GM19468 (cell line): ENCODE data around the gene VSIG4.
"Not testable (repeated sequence)": the region's sequence is repeated elsewhere in the genome, so short reads cannot be mapped to it uniquely, and the experiment has no call there.

Experiments
- ATAC-seq: cut with Tn5 transposase; IDR thresholded peaks from one replicate; pipeline ENCODE4 v1.9.1; 2021; ENCODE audit warnings: mild to moderate bottlenecking, moderate library complexity, moderate number of reproducible peaks; ENCODE audit not compliant: unreplicated experiment; ENCODE audit errors: extremely low read depth

VSIG4 gene

DNA sequence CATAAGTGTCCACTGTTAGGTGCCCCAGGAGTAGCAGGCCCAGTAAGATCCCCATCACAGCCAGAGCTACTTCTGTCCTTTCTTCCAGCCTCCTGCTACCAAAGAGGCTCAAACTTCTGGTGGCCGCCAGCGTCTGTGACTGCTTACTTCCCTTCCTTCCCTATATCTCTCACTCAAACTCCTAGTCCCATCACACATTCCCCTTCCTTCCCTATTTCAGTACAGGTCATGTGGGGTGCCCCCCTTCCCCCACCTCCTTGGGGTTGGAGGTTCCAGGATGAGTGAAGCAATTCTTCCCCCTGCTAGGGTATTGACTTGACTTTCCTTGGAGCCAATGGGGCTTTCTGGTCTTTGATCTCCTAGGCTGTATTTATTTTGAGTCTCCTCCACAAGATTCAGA, at the start of gene VSIG4:
VSIG4 (minus strand) TSS at position 137 of the 400 bp plus-strand sequence; CDS start at position 55, 82 bp downstream.
- ATAC-seq, result no peak

GRCh38 chrX:66076801-66077200, 36.9 kb upstream of the VSIG4 start:
- no peak for ATAC-seq

DNA sequence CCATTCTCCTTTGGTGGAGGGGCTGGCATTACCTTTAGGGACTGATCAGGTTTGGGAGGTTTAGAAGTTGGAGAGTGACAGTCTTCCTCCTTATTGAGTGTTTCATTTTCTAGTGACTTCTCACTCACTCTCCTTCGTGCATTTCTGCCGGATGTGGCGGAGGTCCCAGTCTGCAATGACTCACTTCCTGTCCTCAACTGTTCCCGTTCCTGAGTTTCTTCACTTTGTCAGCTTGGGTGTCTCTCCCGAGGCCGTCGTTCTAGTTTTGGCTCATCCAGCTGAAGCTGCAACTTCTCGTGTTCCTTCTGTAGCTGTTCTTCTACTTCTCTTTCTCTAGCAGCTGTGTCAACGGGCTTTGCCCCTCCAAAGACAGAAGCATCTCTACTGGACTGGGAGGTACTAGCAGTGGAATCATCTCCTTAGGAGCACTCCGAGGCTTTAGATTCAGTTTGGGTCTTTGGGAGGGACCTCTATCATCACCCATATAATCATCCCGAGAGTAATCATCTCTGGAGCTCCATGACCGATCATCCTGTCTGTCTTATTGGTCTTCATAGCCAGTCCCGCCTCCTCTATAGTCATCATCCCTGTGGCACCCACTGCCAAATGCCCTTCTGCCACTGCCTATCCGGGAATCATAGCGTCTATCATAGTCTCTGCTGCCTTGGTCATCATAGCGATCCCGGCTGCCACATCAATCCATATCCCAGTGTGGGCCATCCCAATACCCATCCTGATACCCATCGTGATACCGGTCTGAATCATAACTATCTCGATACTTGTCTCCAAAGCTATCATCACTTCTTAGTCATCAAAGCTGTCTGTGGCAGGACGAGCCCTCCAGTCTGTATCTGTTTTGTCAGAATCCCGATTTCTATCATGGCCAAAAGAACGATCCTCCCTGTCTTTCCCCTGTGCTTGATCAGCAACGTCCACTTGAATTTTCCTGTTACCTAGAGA, 35.3 kb upstream of the VSIG4 start:
- ATAC-seq, result no peak

DNA sequence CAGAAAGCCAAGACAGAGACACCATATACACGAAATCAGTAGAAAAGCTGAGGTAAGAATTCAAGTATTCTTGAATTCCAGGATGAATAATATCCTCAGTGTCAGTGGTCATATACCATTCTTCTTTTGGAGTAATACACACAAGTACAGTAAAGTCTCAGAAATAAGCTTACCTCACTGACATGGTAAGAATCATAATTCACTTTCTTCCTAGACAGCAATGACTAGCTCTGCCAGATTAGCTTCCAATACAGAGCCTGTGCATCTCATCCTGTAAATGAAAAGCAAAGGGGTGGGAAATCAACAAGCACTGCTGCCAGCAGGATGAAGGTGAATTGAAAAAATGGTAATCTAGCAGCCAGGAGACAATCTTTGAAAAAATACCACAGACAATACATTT, 31.2 kb upstream of the VSIG4 start:
- no peak for ATAC-seq

GRCh38 chrX:66064261-66064660, 24.4 kb upstream of the VSIG4 start:
- no peak for ATAC-seq

- ATAC-seq, result not testable (repeated sequence)
These were observed 17.1 kb upstream of the VSIG4 start for GRCh38 chrX:66057019-66057418.

DNA sequence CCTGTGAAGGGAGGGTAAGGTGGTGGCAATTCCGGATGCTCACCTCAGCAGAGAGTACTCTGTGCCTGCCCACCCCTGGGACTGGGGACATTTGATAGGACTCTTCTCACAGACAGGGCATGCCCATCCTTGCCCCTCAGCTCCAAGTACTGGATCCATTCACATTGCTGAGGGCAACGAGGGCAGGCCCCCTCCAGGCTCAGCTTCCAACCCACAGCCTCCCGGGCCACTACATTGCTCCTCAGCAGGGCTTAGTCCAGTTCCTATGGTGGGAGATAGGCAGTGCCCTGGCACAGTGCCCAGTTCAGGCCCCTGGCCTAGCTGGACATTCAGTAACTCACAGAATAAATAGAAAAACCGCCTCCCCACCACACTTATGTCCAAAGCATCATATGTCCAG, 15.1 kb upstream of the VSIG4 start:
- ATAC-seq, result no peak

GRCh38 chrX:66053414-66053813, 13.5 kb upstream of the VSIG4 start:
- no peak for ATAC-seq

DNA sequence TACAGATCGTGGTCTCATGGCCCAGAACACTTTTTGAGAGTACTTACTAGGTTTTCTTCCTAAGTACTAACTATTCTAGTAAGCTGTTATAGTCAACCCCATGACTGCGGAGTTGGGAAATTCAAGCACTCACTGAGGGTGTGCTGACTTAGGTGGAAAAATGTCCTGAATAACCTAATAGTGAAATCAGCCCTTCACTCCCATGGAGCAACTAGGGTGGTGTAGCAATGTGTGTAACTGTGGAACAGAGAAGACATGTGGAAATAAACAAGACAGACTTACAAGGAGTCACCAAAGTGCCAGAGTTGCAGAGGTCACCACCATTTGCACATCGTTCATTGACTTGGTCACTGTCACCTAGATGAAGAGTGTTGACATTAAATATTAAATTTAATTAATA, 12.1 kb upstream of the VSIG4 start:
- ATAC-seq, result no peak

DNA sequence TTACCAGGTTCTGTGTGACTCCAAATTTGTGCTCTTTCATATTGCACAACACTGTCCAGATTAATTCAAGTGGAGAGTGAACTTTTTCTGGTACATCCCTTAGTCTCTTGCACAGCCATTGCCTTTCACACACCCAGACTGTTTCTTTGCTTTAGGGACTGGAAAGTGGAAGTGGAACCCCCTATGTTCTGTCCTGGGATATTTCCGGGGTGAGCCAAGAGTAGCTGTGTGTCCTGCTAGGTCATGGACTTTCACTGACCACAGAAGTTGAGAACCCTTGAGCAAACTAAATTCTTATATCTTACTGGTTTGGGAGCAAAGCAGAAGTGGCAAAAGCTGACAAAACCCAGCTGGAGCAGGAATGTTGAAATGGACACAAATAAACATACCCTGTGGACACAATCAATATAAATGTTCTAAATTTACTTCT, 10.3 kb upstream of the VSIG4 start:
- ATAC-seq, result no peak

GRCh38 chrX:66049056-66049455, 9.2 kb upstream of the VSIG4 start:
- ATAC-seq, result no peak

- peak; percentile 92 for ATAC-seq
These were observed 6.8 kb upstream of the VSIG4 start for GRCh38 chrX:66046612-66047235.

GRCh38 chrX:66045894-66046293, 6.0 kb upstream of the VSIG4 start:
- ATAC-seq, result no peak

DNA sequence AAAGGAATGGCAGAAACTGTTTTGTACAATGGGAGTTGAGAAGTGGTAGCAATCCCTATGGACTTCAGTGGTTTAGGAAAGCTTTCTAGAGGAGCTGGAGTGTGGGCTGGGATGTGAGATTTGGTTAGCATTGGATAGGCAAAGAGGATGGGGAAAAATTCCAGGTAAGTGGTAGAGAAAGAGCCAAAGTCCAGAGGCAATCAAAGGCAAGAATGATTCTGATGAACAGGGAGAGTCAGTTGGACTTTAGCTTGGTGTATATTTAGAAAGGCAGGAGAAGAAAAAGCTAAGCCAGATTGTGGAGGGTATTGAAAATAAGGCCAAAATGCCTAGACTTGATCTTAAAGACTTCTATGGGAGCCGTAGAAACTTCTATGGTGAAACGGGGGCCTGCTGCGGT, 3.7 kb upstream of the VSIG4 start:
- no peak for ATAC-seq

- ATAC-seq, result peak; percentile 27
These were observed 2.6 kb upstream of the VSIG4 start for GRCh38 chrX:66042307-66043077.

DNA sequence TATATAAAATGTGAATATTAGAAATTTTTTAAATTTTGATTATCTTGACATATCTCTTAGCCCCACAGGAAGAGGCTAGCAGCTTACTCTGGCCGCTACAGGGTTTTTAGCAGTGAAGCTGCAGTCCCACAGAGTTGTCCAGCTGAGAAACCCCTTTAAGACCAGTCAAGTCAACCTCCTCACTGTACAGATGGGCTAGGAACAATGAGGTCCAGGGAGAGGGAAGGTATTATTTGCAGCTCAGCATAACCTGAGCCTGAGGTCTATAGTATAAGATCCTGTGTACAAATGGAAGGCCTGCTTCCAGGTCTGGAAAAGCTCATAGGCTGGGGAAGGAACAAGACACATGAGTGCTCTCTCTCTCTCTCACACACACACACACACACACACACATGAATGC, 1.8 kb downstream of the VSIG4 start:
- ATAC-seq, result no peak

GRCh38 chrX:66036231-66036630, 3.6 kb downstream of the VSIG4 start:
- no peak for ATAC-seq

DNA sequence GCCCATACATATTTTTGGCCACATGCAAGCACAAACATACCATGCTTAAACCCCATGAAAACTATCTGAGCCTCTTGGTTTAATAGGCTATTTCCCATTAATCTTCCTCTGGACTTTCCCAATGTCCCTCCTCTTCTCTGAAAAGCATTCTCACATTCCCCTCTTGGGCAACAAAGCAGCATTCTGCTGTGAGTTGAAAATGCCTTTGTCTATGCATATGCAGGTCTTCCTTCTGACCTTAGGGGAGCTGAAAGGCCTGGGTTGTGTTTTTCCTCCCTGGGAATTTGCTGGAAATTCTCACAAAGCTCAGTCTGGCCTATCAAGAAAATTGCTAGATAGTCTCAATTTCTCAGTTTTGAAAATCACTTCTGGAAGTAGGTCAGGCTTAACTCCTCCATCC, 4.2 kb downstream of the VSIG4 start:
- ATAC-seq, result no peak

GRCh38 chrX:66030505-66031317, 9.2 kb downstream of the VSIG4 start:
- peak; percentile 77 for ATAC-seq

DNA sequence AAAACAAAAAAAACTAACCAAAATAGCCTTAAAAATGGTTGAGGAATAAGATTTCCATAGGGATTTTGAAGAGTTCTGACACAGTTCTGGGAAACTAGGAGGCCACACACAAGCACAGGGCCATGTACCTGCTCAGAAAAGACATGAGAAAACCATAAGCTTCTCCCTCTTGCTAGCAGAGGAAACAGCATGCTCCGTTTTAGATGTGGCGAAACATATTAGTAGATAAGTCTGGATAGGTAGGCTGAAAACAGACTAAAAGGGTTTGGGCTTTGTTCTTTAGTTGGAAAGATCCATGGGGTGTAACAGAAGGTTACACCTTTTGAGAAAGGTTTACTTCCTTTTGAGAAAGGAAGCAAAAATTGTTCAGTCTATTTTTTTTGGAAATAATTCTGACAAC, 10.9 kb downstream of the VSIG4 start:
- ATAC-seq, result no peak
